ENCODE measurements around the gene PPP1R1B.

- TF ChIP-seq, protein P1, sequence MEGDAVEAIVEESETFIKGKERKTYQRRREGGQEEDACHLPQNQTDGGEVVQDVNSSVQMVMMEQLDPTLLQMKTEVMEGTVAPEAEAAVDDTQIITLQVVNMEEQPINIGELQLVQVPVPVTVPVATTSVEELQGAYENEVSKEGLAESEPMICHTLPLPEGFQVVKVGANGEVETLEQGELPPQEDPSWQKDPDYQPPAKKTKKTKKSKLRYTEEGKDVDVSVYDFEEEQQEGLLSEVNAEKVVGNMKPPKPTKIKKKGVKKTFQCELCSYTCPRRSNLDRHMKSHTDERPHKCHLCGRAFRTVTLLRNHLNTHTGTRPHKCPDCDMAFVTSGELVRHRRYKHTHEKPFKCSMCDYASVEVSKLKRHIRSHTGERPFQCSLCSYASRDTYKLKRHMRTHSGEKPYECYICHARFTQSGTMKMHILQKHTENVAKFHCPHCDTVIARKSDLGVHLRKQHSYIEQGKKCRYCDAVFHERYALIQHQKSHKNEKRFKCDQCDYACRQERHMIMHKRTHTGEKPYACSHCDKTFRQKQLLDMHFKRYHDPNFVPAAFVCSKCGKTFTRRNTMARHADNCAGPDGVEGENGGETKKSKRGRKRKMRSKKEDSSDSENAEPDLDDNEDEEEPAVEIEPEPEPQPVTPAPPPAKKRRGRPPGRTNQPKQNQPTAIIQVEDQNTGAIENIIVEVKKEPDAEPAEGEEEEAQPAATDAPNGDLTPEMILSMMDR (IDR thresholded peaks at IDR 0.05 in 4 of 5, conservative IDR thresholded peaks at IDR 0.05 in 1 of 5): no peak
- no peak for TF ChIP-seq POLR2A (IDR thresholded peaks at IDR 0.05)
Measured at GRCh38 chr17:39659279-39660010, 32.7 kb downstream of the PPP1R1B start.

Data from gastrocnemius medialis (tissue), 4 donors.